GM19452 (cell line): ENCODE measurements around the gene HSPB1.
"Not testable (repeated sequence)": the region's sequence is repeated elsewhere in the genome, so short reads cannot be mapped to it uniquely, and the experiment has no call there.

Experiments
- ATAC-seq: cut with Tn5 transposase; IDR thresholded peaks from one replicate; pipeline ENCODE4 v1.9.1; 2021; ENCODE audit not compliant: unreplicated experiment

Gene HSPB1

DNA sequence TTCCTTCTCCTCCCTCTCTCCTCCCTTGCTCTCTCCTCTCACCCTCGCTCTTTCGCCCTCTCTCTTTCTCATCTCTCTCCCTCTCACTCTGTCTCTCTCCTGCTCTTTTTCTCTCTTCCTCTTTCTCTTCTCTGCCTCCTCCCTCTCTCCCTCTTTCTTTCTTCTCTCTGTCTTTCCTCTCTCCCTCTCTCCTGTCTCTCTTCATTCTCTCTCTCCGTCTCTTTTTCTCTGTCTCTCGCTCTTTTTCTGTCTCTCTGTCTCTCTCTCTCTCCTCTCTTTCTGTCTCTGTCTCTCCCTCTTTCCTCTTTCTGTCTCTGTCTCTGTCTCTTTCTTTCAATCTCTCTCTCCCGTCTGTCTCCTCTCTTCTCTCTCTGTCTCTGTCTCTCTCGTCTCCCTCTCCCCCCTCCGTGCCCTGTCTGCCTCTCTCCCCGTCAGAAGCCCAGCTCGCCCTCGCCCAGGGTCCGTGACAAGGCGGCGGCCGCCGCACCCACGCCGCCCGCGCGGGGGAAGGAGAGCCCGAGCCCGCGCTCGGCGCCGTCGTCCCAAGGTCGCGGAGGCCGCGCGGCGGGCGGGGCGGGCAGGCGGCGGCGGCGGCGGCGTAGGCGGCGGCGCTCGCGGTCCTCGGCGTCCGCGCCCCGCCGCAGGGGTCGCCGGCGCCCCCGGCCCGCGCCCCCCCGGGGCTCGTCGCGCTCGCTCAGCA lies 21.3 kb upstream of the HSPB1 start:
- ATAC-seq, result no peak

DNA sequence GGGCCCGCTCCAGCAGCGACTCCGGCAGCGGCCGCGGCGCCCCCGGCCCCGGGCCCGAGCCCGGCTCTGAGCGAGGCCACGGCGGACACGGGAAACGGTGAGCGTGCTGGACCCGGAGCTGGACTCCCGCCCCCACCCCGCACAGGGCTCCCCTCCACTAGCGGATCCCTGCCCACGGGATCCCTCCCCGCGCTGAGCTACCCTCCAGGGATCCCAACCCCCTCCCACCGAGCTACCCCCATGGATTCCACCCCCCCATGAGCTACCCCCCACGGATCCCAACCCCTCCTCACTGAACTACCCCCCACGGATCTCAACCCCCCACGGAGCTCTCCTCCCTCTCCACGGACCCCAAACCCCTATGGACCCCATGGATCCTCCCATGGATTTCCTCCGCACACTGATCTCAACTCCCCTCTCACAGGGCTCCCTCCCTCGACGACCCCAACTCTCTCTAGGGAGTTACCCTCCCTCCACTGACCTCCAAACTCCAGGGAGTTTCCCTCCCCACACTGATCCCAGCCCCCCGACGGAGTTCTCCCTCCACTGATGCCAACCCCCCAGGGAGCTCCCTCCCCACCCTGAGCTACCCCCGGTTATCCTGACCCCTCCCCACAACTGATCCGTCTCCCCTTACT lies 20.6 kb upstream of the HSPB1 start:
- ATAC-seq, result no peak

DNA sequence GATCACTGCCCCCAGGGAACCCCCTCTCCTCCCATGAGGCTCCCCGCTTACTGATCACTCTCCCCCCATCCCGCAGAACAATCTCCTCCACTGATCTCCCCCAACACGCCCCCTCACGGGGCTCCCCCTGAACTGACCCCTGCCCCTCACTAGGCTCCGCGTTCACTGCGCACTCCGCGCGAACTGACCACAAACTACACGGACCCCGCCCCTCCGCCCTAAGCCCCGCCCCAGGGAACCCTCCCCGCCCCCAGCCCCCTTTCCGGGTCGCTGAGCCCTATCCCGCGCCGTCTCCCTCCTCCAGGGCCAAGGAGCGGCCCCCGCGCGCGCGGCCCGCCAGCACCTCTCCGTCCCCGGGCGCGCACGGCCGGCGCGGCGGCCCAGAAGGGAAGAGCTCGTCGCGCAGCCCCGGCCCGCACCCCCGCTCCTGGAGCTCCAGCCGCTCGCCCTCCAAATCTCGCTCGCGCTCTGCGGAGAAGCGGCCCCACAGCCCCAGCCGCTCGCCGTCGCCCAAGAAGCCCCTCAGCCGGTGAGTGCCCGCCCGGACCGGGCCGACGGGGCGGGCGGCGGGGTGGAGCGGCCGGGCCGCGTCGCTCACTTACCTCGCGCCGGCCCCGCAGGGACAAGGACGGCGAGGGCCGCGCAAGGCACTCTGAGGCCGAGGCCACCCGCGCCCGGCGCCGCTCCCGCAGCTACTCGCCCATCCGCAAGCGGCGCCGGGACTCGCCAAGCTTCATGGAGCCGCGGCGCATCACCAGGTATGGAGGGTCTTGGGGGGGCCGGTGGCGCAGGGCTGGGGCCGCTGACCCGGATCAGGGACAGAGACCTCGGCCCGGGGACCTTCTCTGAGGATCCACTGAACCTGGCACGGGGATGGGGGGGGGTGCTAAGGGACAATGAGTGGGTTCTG lies 19.9 kb upstream of the HSPB1 start:
- no peak for ATAC-seq

DNA sequence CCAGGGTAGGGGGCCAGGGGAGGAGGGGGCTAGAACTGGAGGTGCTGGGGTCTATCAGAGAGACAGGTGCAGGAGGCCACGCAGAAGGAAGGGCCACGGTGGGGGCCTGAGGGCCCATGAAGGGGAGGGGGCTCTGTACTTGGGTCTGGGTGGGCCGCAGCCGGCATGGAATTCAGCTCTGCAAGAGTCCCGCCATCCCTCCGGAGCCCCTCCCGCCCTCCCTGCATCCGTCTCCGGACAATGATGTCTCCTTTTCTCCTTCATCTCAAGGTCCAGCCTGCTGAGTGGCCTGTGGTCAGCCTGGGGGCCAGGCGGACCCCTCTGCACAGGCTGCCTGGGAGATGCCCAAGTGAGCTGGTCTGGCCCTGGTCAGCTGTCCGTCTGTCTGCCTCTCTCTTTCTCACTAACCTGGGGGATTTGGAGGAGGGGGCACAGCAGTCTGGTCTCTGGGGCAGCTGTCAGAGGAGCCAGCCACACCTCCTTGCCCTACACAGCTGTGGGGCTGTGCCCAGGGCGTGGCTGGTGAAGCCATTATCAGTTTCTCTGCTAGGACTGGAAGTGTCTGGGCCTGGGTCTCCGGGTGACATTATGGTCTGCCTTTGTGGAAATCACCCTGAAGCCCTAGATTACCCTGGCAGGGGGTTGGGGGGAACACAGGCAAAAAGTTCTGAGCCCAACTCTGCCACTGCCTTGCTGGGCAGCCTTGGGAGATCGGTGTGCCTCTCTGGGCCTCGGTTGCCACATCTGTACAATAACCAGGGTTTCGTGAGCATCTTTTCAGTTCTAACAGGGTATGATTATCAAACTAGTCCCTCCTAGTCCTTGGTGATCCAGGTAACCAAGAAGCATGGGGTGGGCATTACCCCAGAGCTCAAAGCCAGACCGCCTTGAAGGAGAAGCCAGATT lies 19.0 kb upstream of the HSPB1 start:
- ATAC-seq, result no peak

DNA sequence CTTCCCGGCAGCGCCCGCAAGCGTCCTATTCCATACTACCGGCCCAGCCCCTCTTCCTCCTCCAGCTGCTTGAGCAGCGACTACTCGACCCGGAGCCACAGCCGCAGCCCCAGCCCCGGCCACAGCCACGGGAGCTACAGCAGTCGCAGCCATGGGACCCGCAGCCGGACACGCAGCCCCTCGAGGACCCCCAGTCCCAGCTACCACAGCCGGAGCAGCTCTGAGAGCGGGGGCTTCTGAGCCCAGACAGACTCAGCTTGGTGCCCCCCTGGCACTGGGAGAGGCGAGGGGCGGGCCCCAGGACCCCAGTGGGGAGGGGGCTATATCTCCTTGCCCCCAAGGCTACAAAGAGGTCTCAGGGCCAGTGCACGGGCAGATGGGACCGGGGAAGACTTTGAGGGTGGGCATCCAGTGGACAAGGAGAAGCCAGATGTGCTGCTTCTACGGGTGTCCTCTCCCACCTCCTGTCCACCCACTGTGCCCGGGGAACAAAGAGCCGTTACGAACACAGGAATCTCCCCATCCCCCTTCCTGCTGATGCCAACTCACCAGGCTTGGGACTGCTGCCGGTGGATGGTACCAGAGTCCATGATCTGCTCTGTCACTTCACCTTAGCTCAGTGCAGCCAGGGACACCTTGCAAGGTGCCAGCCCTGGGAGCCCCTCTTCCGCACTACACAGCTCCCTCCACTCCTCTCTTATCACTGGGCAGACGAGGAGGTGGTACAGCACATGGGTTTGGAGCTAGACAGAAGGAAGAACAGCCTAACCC lies 16.7 kb upstream of the HSPB1 start:
- ATAC-seq, result no peak

DNA sequence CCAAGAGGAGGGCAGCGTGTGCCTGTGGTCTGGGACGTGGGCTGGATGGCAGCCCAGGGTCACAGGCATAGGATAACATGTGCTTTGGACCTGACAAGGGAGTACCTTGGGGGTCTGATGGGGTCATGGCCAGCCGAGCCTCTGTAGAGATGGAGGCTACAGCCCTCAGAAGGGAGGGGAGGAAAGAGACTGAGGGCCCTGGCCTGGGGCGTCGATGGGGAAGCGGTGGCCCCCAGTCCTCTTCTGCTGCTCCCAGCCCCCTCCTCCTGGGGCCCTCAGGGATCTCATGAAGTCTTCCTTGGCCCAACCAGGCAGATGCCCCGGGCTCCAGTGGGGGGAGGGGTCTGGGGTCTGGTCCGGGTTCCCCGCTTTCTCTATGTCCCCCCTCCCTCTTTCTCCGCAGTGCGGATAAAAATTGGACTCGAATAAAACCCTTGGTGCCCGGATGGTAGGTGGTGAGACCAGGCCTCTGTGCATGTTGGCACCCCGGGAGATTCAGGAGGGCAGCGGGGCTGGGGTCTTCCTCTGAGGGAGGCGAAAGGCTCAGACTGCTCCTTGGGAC lies 15.6 kb upstream of the HSPB1 start:
- no peak for ATAC-seq

DNA sequence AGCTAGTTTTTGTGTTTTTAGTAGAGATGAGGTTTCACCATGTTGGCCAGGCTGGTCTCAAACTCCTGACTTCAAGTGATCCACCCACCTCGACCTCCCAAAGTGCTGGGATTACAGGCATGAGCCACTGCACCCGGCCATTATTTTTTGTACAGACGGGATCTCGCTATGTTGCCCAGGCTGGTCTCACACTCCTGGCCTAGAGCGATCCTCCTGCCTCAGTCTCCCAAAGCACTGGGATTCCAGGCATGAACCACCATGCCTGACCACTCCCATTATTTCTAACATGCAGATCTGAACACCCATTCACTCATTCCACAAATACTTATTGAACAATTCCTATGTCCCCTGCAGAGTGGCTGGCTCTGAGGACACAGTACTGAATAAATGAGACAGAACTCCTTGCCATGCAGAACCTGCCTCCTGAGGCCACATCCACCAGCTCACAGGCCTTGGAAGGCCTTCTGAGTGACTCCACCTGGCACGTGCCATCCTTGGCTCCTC lies 11.6 kb upstream of the HSPB1 start:
- ATAC-seq, result not testable (repeated sequence)

DNA sequence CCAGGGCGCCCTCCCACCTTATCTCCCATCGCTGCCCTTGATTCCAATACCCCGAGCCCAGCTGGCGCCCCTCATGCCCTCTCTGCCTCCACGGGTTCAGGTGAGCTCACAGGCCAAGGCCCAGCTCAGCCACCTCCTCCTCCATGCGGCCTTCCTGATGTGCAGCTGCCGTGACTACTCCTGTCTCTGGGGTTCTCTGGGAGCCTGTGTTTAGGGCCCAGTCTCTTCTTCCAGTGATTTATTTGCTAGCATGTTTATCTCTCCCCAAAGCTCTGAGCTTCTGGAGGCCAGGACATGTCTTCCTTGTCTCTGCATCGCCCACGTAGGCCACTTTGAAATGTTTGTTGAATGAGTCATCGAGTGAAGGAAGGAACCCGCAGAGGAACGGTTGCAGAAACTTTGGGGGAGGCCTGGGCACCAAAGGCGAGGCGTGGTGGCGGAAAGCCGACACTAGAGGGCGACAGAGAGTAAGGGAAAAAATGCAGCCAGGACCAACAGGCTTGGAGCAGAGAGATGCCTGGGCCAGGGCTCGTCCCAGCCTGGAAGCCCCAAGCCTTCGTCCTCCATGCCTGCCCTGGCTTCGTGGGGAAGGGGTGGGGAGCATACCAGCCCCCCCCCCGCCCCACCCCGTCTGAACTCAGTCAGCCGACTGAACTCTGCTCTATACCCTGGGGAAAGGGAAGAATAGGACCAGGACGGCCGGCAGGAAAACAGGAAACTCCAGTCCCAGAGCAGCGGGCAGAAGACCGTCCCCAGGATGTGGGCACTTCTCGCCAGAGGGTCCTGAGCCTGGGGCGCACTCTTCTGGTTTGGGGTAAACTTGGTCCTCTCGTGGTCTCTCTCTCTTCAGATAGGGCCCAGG lies 10.9 kb upstream of the HSPB1 start:
- peak; percentile 83 for ATAC-seq

DNA sequence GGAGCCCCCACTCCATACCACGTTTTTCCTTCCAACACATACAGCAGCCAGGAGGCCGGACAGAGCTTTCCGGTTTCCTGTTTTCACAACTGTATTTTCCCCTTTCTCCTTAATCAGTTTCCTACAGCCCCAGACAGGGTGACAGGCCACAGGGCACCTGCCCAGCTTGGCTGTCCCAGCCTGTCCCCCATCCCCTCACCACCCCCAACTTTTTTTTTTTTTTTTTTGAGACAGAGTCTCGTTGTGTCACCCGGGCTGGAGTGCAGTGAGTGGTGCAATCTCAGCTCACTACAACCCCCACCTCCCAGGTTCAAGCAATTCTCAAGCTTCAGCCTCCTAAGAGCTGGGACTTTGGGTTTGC lies 10.3 kb upstream of the HSPB1 start:
- no peak for ATAC-seq

DNA sequence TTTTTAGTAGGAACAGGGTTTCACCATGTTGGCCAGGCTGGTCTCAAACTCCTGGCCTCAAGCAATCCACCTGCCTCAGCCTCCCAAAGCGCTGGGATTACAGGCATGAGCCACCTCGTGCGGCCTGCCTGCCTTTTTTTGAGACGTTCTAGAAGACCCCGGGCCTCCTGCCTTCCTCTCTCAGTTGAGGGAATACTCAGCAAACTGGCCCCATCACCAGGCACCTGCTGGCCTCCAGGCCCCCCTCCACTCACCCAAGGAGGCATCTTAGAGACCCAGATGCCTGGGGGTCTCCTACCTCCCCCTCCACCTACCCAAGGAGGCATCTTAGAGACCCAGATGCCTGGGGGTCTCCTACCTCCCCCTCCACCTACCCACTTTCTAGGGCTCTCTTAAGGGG lies 9.6 kb upstream of the HSPB1 start:
- not testable (repeated sequence) for ATAC-seq

DNA sequence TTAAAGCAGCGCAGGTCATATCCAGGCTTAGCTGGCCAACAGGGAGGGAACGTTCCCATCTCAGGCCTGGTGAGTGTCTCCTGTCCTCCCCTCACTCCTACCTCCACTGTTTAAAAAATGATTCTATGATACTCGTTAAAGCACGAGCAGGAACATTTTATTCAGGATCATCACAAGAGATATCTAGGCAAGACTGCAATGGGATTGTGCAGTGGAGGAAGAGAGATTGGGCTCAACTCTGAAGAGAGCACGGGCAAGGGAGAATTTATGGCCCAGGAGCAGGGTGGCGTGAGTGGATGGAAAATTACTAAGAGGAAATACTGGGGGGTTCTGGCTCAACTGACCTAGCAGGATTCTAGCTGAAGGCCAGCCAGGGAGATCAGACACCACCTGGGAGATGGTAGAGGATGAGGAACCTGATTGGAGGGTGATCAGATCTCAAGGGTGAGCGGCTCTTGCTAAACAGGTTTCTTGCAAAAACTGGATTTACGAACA lies 9.0 kb upstream of the HSPB1 start:
- ATAC-seq, result no peak

DNA sequence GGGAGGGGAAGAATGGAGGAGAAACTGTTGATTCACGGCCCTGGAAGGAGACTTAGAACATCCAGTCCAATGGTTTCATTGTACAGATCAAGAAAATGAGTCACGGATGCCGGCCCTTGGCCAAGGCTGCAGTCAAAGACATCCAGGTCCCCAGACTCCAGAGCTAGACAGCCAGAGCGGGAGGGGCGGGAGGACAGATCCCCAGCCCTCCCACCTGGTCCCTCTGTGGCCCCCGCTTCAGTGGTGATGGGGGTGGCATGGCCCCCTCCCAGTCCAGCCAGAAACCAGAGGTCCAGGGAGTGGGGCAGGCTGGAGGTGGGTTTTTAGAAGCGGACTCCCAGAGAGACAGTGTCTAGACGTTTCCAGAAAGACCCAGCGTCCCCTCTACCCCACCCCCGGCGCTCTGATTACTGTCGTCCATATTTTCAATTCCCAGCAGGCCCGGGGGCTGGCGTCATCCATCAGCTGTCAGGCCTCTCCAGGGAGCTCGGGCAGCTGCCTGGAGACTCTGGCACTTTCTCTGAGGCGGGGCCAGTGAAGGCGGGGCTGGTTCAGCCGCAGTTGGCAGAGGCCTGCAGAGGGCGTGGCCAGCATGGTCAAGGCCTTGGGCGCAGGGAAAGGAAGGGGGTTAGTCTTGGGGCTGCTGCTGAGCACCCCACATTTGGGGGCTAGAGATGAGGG lies 8.0 kb upstream of the HSPB1 start:
- no peak for ATAC-seq

DNA sequence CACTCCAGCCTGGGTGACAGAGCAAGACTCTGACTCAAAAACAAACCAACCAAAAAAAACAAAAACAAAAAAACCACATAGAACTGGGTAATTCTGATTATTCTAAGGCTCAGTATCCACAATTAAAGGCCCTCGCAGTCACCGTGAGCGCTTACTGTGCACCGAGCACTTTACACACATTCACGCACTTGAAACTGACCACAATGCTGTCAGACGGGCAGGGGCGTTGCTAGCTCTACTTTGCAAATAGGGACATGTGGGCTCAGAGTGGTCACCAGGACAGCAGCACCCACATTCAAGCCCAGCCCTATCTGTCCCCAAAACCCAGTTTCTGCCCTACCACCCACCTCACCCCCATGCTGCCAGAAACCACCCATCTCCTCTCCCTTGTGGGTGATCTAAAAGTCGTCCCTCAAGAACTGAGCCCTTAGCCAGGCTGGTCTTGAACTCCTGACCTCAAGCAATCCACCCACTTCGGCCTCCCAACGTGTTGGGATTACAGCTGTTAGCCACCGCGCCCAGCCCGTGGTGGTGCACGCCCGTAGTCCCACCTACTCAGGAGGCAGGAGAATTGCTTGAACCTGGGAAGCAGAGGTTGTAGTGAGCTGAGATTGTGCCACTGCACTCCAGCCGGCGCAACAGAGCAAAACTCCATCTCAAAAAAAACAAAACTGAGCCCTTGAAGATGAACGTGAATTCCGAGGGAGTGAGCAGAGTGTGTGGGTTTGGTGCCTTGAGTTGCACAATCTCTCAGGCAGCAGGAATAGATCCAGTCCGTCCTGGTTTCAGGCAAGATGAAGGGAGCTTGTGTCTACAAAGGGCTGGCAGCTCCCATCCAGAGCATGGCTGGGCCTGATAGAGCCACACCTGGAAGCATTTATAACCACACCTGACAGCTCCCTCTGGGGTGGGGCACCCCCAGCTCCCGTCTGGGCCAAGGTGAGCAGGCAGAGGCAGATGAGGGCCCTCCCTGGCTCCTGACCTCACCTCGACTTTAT lies 5.4 kb upstream of the HSPB1 start:
- ATAC-seq, result no peak

DNA sequence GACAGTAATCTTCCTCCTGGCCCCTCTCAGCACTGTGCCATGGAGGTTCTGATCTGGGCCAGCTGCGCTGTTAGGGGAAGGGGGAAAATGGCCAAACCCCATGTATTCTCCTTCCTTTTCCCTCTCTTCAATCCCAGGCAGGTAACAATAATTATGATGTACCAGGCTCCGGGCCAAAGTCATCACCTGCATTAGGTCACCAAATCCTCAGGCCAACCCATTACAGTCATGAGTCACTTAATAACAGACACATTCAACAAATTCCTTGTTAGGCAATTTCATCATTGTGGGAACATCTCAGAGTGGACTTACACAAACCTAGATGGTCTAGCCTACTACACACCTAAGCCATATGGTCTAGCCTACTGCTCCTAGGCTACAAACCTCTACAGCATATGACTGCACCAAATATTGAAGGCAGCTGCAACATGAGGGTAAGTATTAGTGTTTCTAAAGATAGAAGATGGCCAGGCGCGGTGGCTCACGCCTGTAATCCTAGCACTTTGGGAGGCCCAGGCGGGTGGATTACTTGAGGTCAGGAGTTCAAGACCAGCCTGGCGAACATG lies 2.2 kb upstream of the HSPB1 start:
- ATAC-seq, result no peak

DNA sequence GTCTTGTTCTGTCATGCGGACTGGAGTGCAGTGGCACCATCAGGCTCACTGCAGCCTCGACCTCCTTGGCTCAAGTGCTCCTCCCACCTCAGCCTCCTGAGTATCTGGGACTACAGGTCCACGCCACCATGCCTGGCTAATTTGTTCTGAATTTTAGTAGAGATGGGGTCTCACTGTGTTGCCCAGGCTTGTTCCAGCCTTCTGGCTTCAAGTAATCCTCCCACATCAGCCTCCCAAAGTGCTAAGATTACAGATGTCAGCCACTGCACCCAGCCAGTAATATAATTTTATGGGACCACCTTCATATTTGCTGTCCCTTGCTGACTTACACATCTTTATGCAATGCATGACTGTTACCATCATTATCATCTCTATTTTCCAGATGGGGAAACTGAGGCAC lies 1.5 kb upstream of the HSPB1 start:
- ATAC-seq, result no peak
